ENCODE results near the gene ABI2. TPM values are rescaled to one million over a fixed set of nuclear protein-coding genes. Genes with fewer than 3 reads are reported as not detected.
"Not testable (repeated sequence)": the region's sequence is repeated elsewhere in the genome, so short reads cannot be mapped to it uniquely, and the experiment has no call there.

The ABI2 gene
- total and polyA plus RNA-seq, 4 donors, result 11.7 to 68.1 (median 26.3) TPM

- Histone ChIP-seq H3K27ac (ENCODE audit: low read depth in 1 of 2, low read length in 1 of 2) (no peak overlapping the region), H3K27me3 (ENCODE audit: control insufficient read depth in 3 of 3, insufficient read depth in 3 of 3, low read length in 2 of 3) (no peaks in the 10 kb centered on the region), H3K36me3 (ENCODE audit: control insufficient read depth in 4 of 4, insufficient read depth in 4 of 4, low read length in 4 of 4) (peaks cover 4 to 30% (median 18%) of the 10 kb centered on the region in 4 donors), H3K9ac (ENCODE audit: insufficient read depth in 1 of 2, low read length in 2 of 2) (no peak overlapping the region), H3K9me3 (ENCODE audit: control insufficient read depth in 4 of 4, insufficient read depth in 3 of 4, low read length in 3 of 4) (no peaks in the 10 kb centered on the region), H3K4me1 (ENCODE audit: control insufficient read depth in 5 of 5, insufficient read depth in 5 of 5, low read length in 5 of 5) (no peaks in the 10 kb centered on the region), H3K4me3 (no peak overlapping the region)
- no peak for DNase-seq
- no peak for TF ChIP-seq CTCF (IDR thresholded peaks at IDR 0.05; ENCODE audit: control extremely low read depth, extremely low read depth)
- ATAC-seq (ENCODE audit: insufficient read depth, low FRiP score), result peak; percentile 19
- 66 to 80% methylated on average over 2 of the region's 2 CpGs for WGBS, 2 donors
Measured at GRCh38 chr2:203427061-203427460, 98.9 kb downstream of the ABI2 start.

- 93 to 99% methylated on average over 4 of the region's 4 CpGs for WGBS, 2 donors
- not testable (repeated sequence) for H3K9ac ChIP-seq (ENCODE audit: insufficient read depth in 1 of 2, low read length in 2 of 2); H3K4me3 ChIP-seq; H3K27ac ChIP-seq (ENCODE audit: low read depth in 1 of 2, low read length in 1 of 2); H3K27me3 ChIP-seq (ENCODE audit: control insufficient read depth in 3 of 3, insufficient read depth in 3 of 3, low read length in 2 of 3); H3K9me3 ChIP-seq (ENCODE audit: control insufficient read depth in 4 of 4, insufficient read depth in 3 of 4, low read length in 3 of 4); ATAC-seq (ENCODE audit: insufficient read depth, low FRiP score); DNase-seq; H3K4me1 ChIP-seq (ENCODE audit: control insufficient read depth in 5 of 5, insufficient read depth in 5 of 5, low read length in 5 of 5)
- H3K36me3 ChIP-seq (ENCODE audit: control insufficient read depth in 4 of 4, insufficient read depth in 4 of 4, low read length in 4 of 4), result peaks cover 4 to 36% (median 14%) of the 10 kb centered on the region in 4 donors
Measured at GRCh38 chr2:203429643-203430042, 101.4 kb downstream of the ABI2 start.

- Histone ChIP-seq H3K27ac (ENCODE audit: low read depth in 1 of 2, low read length in 1 of 2) (no peak overlapping the region), H3K36me3 (ENCODE audit: control insufficient read depth in 4 of 4, insufficient read depth in 4 of 4, low read length in 4 of 4) (peaks cover 4 to 33% (median 14%) of the 10 kb centered on the region in 4 donors), H3K4me1 (ENCODE audit: control insufficient read depth in 5 of 5, insufficient read depth in 5 of 5, low read length in 5 of 5) (peaks cover 0 to 6% (median 0%) of the 10 kb centered on the region in 5 donors), H3K9ac (ENCODE audit: insufficient read depth in 1 of 2, low read length in 2 of 2) (no peak overlapping the region), H3K9me3 (ENCODE audit: control insufficient read depth in 4 of 4, insufficient read depth in 3 of 4, low read length in 3 of 4) (no peaks in the 10 kb centered on the region), H3K27me3 (ENCODE audit: control insufficient read depth in 3 of 3, insufficient read depth in 3 of 3, low read length in 2 of 3) (no peaks in the 10 kb centered on the region), H3K4me3 (no peak overlapping the region)
- DNase-seq (no peak), ATAC-seq (ENCODE audit: insufficient read depth, low FRiP score) (no peak)
- WGBS, 2 donors, result 88 to 90% methylated on average over 5 of the region's 5 CpGs
- TF ChIP-seq CTCF (IDR thresholded peaks at IDR 0.05; ENCODE audit: control extremely low read depth, extremely low read depth), result no peak
Measured at GRCh38 chr2:203431391-203432185, 103.4 kb downstream of the ABI2 start.

GRCh38 chr2:203432811-203433210 lies 104.6 kb downstream of the ABI2 start:
- Histone ChIP-seq H3K27ac (ENCODE audit: low read depth in 1 of 2, low read length in 1 of 2) (no peak overlapping the region), H3K9ac (ENCODE audit: insufficient read depth in 1 of 2, low read length in 2 of 2) (no peak overlapping the region), H3K27me3 (ENCODE audit: control insufficient read depth in 3 of 3, insufficient read depth in 3 of 3, low read length in 2 of 3) (no peaks in the 10 kb centered on the region), H3K36me3 (ENCODE audit: control insufficient read depth in 4 of 4, insufficient read depth in 4 of 4, low read length in 4 of 4) (peaks cover 3 to 27% (median 8%) of the 10 kb centered on the region in 4 donors), H3K9me3 (ENCODE audit: control insufficient read depth in 4 of 4, insufficient read depth in 3 of 4, low read length in 3 of 4) (no peaks in the 10 kb centered on the region), H3K4me1 (ENCODE audit: control insufficient read depth in 5 of 5, insufficient read depth in 5 of 5, low read length in 5 of 5) (peaks cover 0 to 6% (median 0%) of the 10 kb centered on the region in 5 donors), H3K4me3 (no peak overlapping the region)
- DNase-seq, result no peak
- no peak for TF ChIP-seq CTCF (IDR thresholded peaks at IDR 0.05; ENCODE audit: control extremely low read depth, extremely low read depth)
- ATAC-seq (ENCODE audit: insufficient read depth, low FRiP score), result no peak
- 63 to 69% methylated on average over 6 of the region's 6 CpGs for WGBS, 2 donors
